SK-N-MC (cell line): ENCODE results near the gene UBE3B.

Experiments
- DNase-seq: peaks from one replicate; pipeline ENCODE4 v3.0.0-alpha.2; 2011; ENCODE audit warnings: low read depth, low spot score
- H3K27ac ChIP-seq: fragments of 200-600 bp; sonication (generic); 2 replicates; pipeline ENCODE4 v1.5.1; 2016; ENCODE audit warnings: mixed run types
- H3K36me3 ChIP-seq: fragments of 200-600 bp; sonication (generic); 2 replicates; pipeline ENCODE4 v1.6.1; 2017; ENCODE audit warnings: antibody characterized with exemption, low read length, mixed read lengths; ENCODE audit not compliant: insufficient read depth
- H3K4me3 ChIP-seq: fragments of 200-600 bp; sonication (generic); 2 replicates; pipeline ENCODE4 v1.5.1; 2016
- H3K9ac ChIP-seq: fragments of 200-600 bp; sonication (generic); 2 replicates; pipeline ENCODE4 v1.8.0; 2017; ENCODE audit warnings: mixed run types, mixed read lengths; ENCODE audit not compliant: insufficient read length
- H3K9me3 ChIP-seq: fragments of 200-600 bp; sonication (generic); 2 replicates; pipeline ENCODE4 v1.6.1; 2017; ENCODE audit warnings: low read depth, mild to moderate bottlenecking, antibody characterized with exemption, low read length, moderate library complexity, mixed read lengths
- EZH2 ChIP-seq: fragments of 200-600 bp; sonication (generic); IDR thresholded peaks from one replicate; pipeline ENCODE4 v1.6.1; 2017; ENCODE audit warnings: antibody characterized with exemption
- FOXP2 ChIP-seq: optimal IDR thresholded peaks from 2 replicates; pipeline ENCODE3; 2011; ENCODE audit warnings: mild to moderate bottlenecking, moderate library complexity; ENCODE audit not compliant: insufficient read depth; ENCODE audit errors: extremely low read length, control extremely low read depth
- POLR2AphosphoS5 ChIP-seq: IDR thresholded peaks from 2 replicates; pipeline ENCODE4 v1.6.1; 2012; ENCODE audit warnings: mild to moderate bottlenecking, low read depth, low read length, borderline replicate concordance

UBE3B gene

GRCh38 chr12:109548258-109548657, 70.8 kb downstream of the UBE3B start:
- Histone ChIP-seq H3K27ac (no peak overlapping the region), H3K9me3 (no peaks in the 10 kb centered on the region), H3K9ac (no peak overlapping the region), H3K36me3 (no peaks in the 10 kb centered on the region), H3K4me3 (no peak overlapping the region)
- TF ChIP-seq EZH2 (no peak), POLR2AphosphoS5 (no peak), FOXP2 (no peak)
- no peak for DNase-seq

GRCh38 chr12:109549613-109550270, 72.3 kb downstream of the UBE3B start:
- H3K9me3 ChIP-seq = no peaks in the 10 kb centered on the region
- H3K27ac ChIP-seq = no peak overlapping the region
- H3K4me3 ChIP-seq = no peak overlapping the region
- no peaks in the 10 kb centered on the region for H3K36me3 ChIP-seq
- DNase-seq = no peak
- no peak overlapping the region for H3K9ac ChIP-seq
- no peak for TF ChIP-seq EZH2
- no peak for TF ChIP-seq FOXP2
- TF ChIP-seq POLR2AphosphoS5 = no peak

GRCh38 chr12:109550281-109550680, 72.8 kb downstream of the UBE3B start:
- TF ChIP-seq FOXP2 (no peak), EZH2 (no peak), POLR2AphosphoS5 (no peak)
- no peaks in the 10 kb centered on the region for H3K36me3 ChIP-seq
- no peak for DNase-seq
- H3K9me3 ChIP-seq = no peaks in the 10 kb centered on the region
- H3K27ac ChIP-seq = no peak overlapping the region
- no peak overlapping the region for H3K4me3 ChIP-seq
- H3K9ac ChIP-seq = no peak overlapping the region

GRCh38 chr12:109551108-109551507, 73.7 kb downstream of the UBE3B start:
- DNase-seq = no peak
- TF ChIP-seq EZH2 (no peak), FOXP2 (no peak), POLR2AphosphoS5 (no peak)
- Histone ChIP-seq H3K36me3 (no peaks in the 10 kb centered on the region), H3K4me3 (no peak overlapping the region), H3K9me3 (no peaks in the 10 kb centered on the region), H3K27ac (no peak overlapping the region), H3K9ac (no peak overlapping the region)

- Histone ChIP-seq H3K9me3 (no peaks in the 10 kb centered on the region), H3K9ac (no peak overlapping the region), H3K4me3 (no peak overlapping the region), H3K36me3 (no peaks in the 10 kb centered on the region), H3K27ac (no peak overlapping the region)
- no peak for DNase-seq
- no peak for TF ChIP-seq POLR2AphosphoS5
- no peak for TF ChIP-seq FOXP2
- TF ChIP-seq EZH2 = no peak
Observed at GRCh38 chr12:109552971-109553370, 75.5 kb downstream of the UBE3B start.

GRCh38 chr12:109553483-109553882, 76.0 kb downstream of the UBE3B start:
- TF ChIP-seq FOXP2 = no peak
- no peak for TF ChIP-seq EZH2
- no peak for TF ChIP-seq POLR2AphosphoS5
- Histone ChIP-seq H3K9me3 (no peaks in the 10 kb centered on the region), H3K27ac (no peak overlapping the region), H3K36me3 (no peaks in the 10 kb centered on the region), H3K9ac (no peak overlapping the region), H3K4me3 (no peak overlapping the region)
- DNase-seq = no peak

- Histone ChIP-seq H3K9ac (no peak overlapping the region), H3K36me3 (no peaks in the 10 kb centered on the region), H3K4me3 (no peak overlapping the region), H3K9me3 (no peaks in the 10 kb centered on the region), H3K27ac (no peak overlapping the region)
- TF ChIP-seq FOXP2 (no peak), POLR2AphosphoS5 (no peak), EZH2 (no peak)
- no peak for DNase-seq
Observed at GRCh38 chr12:109553906-109554500, 76.6 kb downstream of the UBE3B start.

- no peak for DNase-seq
- H3K9ac ChIP-seq = no peak overlapping the region
- no peaks in the 10 kb centered on the region for H3K36me3 ChIP-seq
- H3K9me3 ChIP-seq = no peaks in the 10 kb centered on the region
- no peak overlapping the region for H3K27ac ChIP-seq
- TF ChIP-seq EZH2 = no peak
- no peak for TF ChIP-seq FOXP2
- 0 out of 2 replicates have a peak, but pooled peaks have one; percentile 30 for TF ChIP-seq POLR2AphosphoS5
- H3K4me3 ChIP-seq = no peak overlapping the region
Observed at GRCh38 chr12:109554761-109555160, 77.3 kb downstream of the UBE3B start.
